ENCODE results near the gene POLR1F.

The POLR1F gene

GRCh38 chr7:19681596-19681995, 27.2 kb downstream of the POLR1F start:
- no peak overlapping the region for H3K4me3 ChIP-seq (ENCODE audit: low read depth, low read length)
- no peak for TF ChIP-seq CTCF (IDR thresholded peaks at IDR 0.05; ENCODE audit: borderline replicate concordance, insufficient read depth, low read depth, low read length)

GRCh38 chr7:19677180-19677579, 31.7 kb downstream of the POLR1F start:
- no peak overlapping the region for H3K4me3 ChIP-seq (ENCODE audit: low read depth, low read length)
- TF ChIP-seq CTCF (IDR thresholded peaks at IDR 0.05; ENCODE audit: borderline replicate concordance, insufficient read depth, low read depth, low read length): no peak

GRCh38 chr7:19675816-19676215, 33.0 kb downstream of the POLR1F start:
- H3K4me3 ChIP-seq (ENCODE audit: low read depth, low read length): no peak overlapping the region
- TF ChIP-seq CTCF (IDR thresholded peaks at IDR 0.05; ENCODE audit: borderline replicate concordance, insufficient read depth, low read depth, low read length): no peak

GRCh38 chr7:19674266-19674960, 34.4 kb downstream of the POLR1F start:
- H3K4me3 ChIP-seq (ENCODE audit: low read depth, low read length): no peak overlapping the region
- no peak for TF ChIP-seq CTCF (IDR thresholded peaks at IDR 0.05; ENCODE audit: borderline replicate concordance, insufficient read depth, low read depth, low read length)

- H3K4me3 ChIP-seq (ENCODE audit: low read depth, low read length): no peak overlapping the region
- no peak for TF ChIP-seq CTCF (IDR thresholded peaks at IDR 0.05; ENCODE audit: borderline replicate concordance, insufficient read depth, low read depth, low read length)
Measured at GRCh38 chr7:19670806-19671205, 38.0 kb downstream of the POLR1F start.

GRCh38 chr7:19665399-19666008, 43.3 kb downstream of the POLR1F start:
- peak; percentile 16; the same call in 1 of the 2 replicates for TF ChIP-seq CTCF (IDR thresholded peaks at IDR 0.05; ENCODE audit: borderline replicate concordance, insufficient read depth, low read depth, low read length)
- no peak overlapping the region for H3K4me3 ChIP-seq (ENCODE audit: low read depth, low read length)
